Stimulated activated memory B cell treated with anti-CD40 and anti-IgM and Interleukin-4, amounts not matched to agents 10 μg/mL and 1 μg/mL and 100 μg/mL, for 72 hours (primary cell): ENCODE data around the gene WDFY2.

Experiments used
- ATAC-seq: fragments of 150-1000 bp; cut with Tn5 transposase; 2 replicates; pipeline ENCODE4 v1.10.0; 2021
- H3K27ac Mint-ChIP-seq: one replicate; pipeline ENCODE4 v1.8.0; 2022; ENCODE audit warnings: mild to moderate bottlenecking, mixed read lengths
- H3K27me3 Mint-ChIP-seq: one replicate; pipeline ENCODE4 v1.8.0; 2022; ENCODE audit warnings: mixed read lengths
- H3K36me3 Mint-ChIP-seq: one replicate; pipeline ENCODE4 v1.8.0; 2022; ENCODE audit warnings: mixed read lengths
- H3K4me1 Mint-ChIP-seq: one replicate; pipeline ENCODE4 v1.8.0; 2022; ENCODE audit warnings: mixed read lengths
- H3K4me3 Mint-ChIP-seq: one replicate; pipeline ENCODE4 v1.8.0; 2022; ENCODE audit warnings: mild to moderate bottlenecking, moderate library complexity, mixed read lengths
- H3K9me3 Mint-ChIP-seq: one replicate; pipeline ENCODE4 v1.8.0; 2022; ENCODE audit warnings: mixed read lengths

The WDFY2 gene

DNA sequence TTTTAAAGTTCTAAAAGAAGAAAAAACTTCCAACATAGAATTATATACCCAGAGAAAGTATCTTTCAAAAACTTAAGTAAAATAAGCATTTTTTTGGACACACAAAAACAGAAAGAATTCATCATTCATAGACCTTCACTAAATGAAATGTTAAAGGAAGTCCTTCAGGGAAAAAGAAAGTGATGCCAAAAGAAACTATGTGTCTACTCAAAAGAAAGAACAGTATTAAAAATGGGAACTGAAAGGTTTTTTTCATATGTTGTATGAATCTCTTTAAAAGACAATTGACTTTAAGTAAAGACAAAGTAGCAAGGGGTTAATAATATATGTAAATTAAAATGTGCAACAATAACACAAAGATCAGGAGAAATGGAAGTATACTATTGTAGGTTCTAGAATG is 123.2 kb downstream of the WDFY2 start:
- H3K9me3 Mint-ChIP-seq, result no peaks in the 10 kb centered on the region
- H3K4me1 Mint-ChIP-seq, result peaks cover 23% of the 10 kb centered on the region
- H3K36me3 Mint-ChIP-seq, result peaks cover 23% of the 10 kb centered on the region
- ATAC-seq, result no peak
- no peak overlapping the region for H3K4me3 Mint-ChIP-seq
- no peak overlapping the region for H3K27ac Mint-ChIP-seq
- H3K27me3 Mint-ChIP-seq, result no peaks in the 10 kb centered on the region

DNA sequence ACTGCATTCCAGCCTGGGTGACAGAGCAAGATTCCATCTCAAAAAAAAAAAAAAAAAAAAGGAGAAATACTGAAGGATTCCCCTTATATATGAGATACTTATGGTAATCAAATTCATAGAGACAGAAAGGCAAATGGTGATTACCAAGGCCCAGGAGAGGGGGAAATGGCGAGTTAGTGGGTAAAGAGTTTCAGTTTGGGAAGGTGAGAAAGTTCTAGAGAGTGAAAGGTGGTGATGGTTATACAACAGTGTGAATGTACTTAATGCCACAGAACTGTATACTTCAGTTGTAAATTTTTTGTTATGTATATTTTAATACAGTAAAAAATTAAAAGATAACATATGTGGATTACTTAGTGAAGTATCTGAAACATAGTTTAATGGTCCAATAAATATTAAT is 129.5 kb downstream of the WDFY2 start:
- no peak overlapping the region for H3K27ac Mint-ChIP-seq
- no peaks in the 10 kb centered on the region for H3K9me3 Mint-ChIP-seq
- no peak for ATAC-seq
- H3K4me1 Mint-ChIP-seq, result no peaks in the 10 kb centered on the region
- H3K4me3 Mint-ChIP-seq, result no peak overlapping the region
- peaks cover 21% of the 10 kb centered on the region for H3K36me3 Mint-ChIP-seq
- H3K27me3 Mint-ChIP-seq, result no peaks in the 10 kb centered on the region

DNA sequence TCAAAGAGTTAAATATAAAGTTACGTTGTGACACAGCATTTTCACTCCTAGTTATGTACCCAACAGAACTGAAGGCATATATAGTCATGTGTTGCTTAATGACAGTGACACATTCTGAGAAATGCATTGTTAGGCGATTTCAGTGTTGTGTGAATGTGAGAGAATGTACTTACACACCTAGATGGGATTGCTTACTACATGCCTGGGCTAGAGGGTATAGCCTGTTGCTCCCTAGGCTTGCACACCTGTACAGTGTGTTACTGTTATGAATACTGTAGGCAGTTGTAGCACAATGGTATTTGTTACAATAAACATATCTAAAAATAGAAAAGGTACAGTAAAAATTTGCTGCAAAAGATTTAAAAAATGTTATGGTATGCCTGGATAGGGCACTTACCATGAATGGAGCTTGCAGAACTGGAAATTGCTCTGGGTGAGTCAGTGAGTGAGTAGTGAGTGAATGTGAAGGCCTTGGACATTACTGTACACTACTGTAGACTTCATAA is 130.5 kb downstream of the WDFY2 start:
- Mint-ChIP-seq H3K36me3 (peaks cover 31% of the 10 kb centered on the region), H3K9me3 (no peaks in the 10 kb centered on the region), H3K4me1 (no peaks in the 10 kb centered on the region), H3K27ac (no peak overlapping the region), H3K4me3 (no peak overlapping the region), H3K27me3 (no peaks in the 10 kb centered on the region)
- ATAC-seq, result no peak

DNA sequence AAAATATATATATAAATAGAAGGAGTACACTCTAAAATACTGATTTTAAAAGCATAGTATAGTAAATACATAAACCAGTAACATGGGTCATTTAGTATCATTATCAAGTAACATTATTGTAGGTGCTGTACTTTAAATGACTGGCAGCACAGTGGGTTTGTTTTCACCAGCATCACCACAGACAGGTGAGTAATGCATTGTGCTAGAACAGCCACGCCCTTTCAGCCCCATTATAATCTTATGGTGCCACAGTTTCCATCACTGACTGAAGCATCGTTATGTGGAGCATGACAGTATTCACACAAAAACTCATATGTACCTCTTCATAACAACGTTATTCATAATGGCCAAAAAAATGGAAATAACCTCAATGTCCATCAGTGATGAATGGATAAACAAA is 131.4 kb downstream of the WDFY2 start:
- Mint-ChIP-seq H3K4me3 (no peak overlapping the region), H3K4me1 (peaks cover under 1% of the 10 kb centered on the region), H3K36me3 (peaks cover 32% of the 10 kb centered on the region), H3K27ac (no peak overlapping the region), H3K27me3 (no peaks in the 10 kb centered on the region), H3K9me3 (no peaks in the 10 kb centered on the region)
- no peak for ATAC-seq

DNA sequence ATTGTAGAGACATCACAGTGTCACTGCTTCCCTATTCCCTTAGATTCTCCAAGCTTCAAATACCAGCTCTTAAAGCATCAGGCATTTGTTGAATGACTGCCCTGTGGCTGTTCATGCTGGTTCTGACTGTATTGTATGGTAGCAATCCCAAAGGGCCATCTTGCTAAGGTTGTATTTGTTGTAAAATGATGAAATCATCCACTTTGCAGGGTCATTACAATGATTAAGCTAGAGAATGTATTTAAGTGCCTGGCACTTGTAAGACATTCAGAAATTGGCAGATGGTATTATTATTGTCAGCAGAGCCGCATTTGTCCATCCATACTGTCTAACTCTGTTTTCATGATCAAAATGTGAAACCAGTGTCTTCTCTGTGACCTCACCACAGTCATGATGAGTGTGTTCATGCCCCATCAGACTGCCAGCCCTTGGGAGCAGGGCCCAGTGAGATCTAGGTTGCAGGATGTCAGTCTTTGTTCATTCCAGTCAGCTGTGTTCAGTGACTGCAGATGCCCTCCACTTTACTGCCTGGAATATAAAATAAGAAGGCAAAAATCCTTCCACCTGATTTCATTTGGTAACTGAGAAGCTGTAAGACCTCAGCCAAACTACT is 133.6 kb downstream of the WDFY2 start:
- H3K4me1 Mint-ChIP-seq, result peaks cover 17% of the 10 kb centered on the region
- H3K27ac Mint-ChIP-seq, result no peak overlapping the region
- ATAC-seq, result no peak
- H3K36me3 Mint-ChIP-seq, result peaks cover 18% of the 10 kb centered on the region
- no peak overlapping the region for H3K4me3 Mint-ChIP-seq
- H3K9me3 Mint-ChIP-seq, result no peaks in the 10 kb centered on the region
- H3K27me3 Mint-ChIP-seq, result no peaks in the 10 kb centered on the region

DNA sequence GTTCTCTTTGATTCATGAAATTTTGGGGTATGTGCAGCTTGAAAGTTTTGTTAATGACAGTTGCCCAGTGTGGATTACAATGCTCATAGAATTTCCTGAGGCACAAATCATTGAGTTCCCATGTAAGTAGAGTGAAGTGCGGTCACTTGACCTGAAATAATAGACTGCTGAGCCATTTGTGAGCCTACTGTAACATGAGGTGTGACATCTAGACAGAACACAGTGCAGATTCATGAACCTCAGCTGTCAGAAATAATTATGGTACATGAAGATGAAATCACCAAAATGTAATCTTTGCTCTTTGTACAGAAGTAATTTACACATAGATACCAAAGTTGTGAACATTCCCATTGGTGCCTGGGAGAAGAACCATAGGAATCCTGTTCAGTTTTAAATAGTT is 135.1 kb downstream of the WDFY2 start:
- Mint-ChIP-seq H3K4me1 (peaks cover 17% of the 10 kb centered on the region), H3K27me3 (no peaks in the 10 kb centered on the region), H3K36me3 (peaks cover 25% of the 10 kb centered on the region), H3K4me3 (no peak overlapping the region), H3K9me3 (no peaks in the 10 kb centered on the region), H3K27ac (peak overlapping the region; percentile 15)
- no peak for ATAC-seq

DNA sequence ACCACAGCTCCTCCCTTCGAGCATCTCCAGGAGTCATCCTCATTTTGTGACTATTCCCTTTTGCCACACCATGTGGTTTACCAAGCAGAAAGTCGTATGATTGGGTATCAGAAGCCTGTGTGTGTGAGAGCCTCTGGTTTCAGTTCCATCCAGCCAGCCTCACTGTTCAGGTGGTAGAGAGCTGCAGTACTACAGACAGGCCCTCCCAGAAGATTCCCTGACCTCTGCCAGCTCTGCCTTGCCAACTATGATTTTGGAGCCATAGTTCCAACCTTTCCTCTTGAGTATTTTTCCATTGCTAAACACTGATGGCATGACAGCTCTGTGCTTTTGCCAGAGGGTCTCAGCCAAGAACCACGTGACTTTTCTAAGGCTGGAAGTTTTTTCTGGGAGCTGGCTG is 137.2 kb downstream of the WDFY2 start:
- Mint-ChIP-seq H3K9me3 (no peaks in the 10 kb centered on the region), H3K27me3 (no peaks in the 10 kb centered on the region), H3K4me3 (no peak overlapping the region), H3K27ac (peak overlapping the region; percentile 15), H3K4me1 (peaks cover 17% of the 10 kb centered on the region), H3K36me3 (peaks cover 27% of the 10 kb centered on the region)
- ATAC-seq, result peak; percentile 67

DNA sequence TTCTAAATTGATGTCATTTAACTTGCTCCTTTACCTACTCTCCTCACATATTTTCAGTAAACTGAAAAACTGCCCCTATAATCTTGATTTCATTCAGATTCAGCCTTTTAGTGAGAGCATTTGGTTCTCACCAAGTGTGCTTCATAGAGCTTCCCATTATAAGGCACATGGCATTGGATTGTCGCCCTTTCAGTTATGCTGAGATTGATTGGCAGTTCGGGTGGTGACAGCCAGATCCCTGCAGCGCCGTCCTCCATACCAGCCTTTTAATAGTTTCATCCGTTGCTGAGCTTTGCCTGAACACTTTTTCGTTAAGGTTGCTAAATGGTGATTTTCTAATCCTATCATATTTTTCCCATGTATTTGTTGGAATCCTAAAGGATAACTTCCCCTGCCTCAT is 139.3 kb downstream of the WDFY2 start:
- Mint-ChIP-seq H3K4me1 (peaks cover 17% of the 10 kb centered on the region), H3K9me3 (no peaks in the 10 kb centered on the region), H3K36me3 (peaks cover 27% of the 10 kb centered on the region), H3K27me3 (no peaks in the 10 kb centered on the region), H3K27ac (no peak overlapping the region), H3K4me3 (no peak overlapping the region)
- ATAC-seq, result no peak

DNA sequence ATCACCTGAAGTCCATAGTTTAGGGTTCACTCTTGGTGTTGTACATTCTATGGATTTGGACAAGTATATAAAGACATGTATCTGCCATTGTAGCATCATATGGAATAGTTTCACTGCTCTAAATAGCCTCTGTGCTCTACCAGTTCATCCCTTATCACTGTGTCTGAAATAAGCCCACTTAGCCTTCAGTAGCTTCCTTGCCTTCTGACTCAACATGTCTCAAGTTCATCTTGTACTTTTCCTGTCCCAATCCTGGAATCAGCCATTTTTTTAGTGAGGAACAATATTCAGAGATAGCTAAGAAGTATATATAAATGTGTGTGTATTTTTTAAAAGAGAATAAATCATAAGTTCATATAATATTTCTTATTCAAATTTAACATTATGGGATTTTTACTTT is 140.5 kb downstream of the WDFY2 start:
- H3K27me3 Mint-ChIP-seq, result no peaks in the 10 kb centered on the region
- peaks cover 17% of the 10 kb centered on the region for H3K36me3 Mint-ChIP-seq
- no peak for ATAC-seq
- H3K4me1 Mint-ChIP-seq, result peaks cover 17% of the 10 kb centered on the region
- no peaks in the 10 kb centered on the region for H3K9me3 Mint-ChIP-seq
- H3K4me3 Mint-ChIP-seq, result no peak overlapping the region
- H3K27ac Mint-ChIP-seq, result no peak overlapping the region

DNA sequence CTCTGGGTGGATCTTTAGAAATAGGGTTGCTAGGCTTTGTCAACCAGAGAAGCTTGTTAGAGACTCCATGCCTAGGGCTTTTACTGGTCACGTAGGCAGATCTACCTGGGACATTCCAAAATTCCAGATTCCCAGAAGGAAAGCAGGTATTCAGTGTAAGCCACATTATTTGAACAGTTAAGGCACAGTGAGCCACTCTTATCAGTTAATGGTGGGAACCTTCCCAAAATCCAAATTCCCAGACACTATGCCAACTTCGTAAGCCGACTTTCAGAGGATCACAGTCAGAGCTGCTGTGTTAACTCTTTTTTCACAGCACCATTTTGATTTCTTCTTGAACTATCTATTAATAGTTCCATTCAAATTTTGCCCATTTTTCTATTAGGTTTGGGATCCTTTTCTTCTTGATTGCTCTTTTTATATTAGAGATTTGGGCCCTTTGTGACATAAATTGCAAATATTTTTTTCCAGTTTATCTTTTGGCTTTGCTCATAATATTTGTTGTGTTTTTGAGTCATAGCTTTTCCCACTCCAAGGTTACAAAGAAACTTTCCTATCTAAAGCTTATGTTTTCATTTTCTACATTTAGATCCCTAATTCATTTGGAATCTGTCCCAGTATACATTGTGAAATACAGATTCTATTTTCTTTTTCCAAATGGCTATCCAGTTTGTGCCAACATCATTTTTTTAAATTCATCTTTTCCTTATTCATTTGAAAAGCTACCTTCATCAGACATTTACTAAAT is 142.4 kb downstream of the WDFY2 start:
- no peak for ATAC-seq
- H3K36me3 Mint-ChIP-seq, result peaks cover 15% of the 10 kb centered on the region
- no peak overlapping the region for H3K27ac Mint-ChIP-seq
- no peaks in the 10 kb centered on the region for H3K27me3 Mint-ChIP-seq
- H3K4me3 Mint-ChIP-seq, result no peak overlapping the region
- peaks cover 7% of the 10 kb centered on the region for H3K4me1 Mint-ChIP-seq
- no peaks in the 10 kb centered on the region for H3K9me3 Mint-ChIP-seq

DNA sequence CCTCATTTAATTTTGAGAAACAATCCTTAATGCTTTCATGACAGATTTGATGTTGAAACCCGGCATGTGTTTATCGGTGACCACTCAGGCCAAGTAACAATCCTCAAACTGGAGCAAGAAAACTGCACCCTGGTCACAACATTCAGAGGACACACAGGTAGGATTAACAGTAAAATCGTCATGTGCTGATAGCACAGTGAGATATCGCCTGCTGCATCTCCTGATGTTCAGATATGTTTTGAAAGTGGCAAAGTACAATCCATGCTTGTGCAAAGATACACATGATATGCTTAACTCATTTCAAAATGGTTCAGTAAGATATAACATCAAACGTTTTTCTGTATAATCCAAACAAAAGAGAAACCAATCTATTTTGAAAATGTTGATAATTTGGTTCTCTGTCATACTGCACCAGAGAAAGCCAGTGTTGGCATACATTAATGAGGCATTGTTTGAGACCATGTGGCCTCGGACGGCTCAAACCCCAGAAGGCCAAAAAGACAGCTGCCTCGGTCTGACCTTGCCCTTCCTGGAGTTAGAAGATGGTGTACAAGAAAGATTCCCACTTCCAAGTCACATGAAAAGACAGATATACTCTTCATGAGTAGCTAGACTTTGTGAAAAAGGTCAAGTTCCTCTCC is 143.5 kb downstream of the WDFY2 start:
- no peaks in the 10 kb centered on the region for H3K9me3 Mint-ChIP-seq
- H3K4me1 Mint-ChIP-seq, result no peaks in the 10 kb centered on the region
- no peaks in the 10 kb centered on the region for H3K27me3 Mint-ChIP-seq
- peaks cover 15% of the 10 kb centered on the region for H3K36me3 Mint-ChIP-seq
- no peak for ATAC-seq
- no peak overlapping the region for H3K4me3 Mint-ChIP-seq
- H3K27ac Mint-ChIP-seq, result peak overlapping the region; percentile 40

DNA sequence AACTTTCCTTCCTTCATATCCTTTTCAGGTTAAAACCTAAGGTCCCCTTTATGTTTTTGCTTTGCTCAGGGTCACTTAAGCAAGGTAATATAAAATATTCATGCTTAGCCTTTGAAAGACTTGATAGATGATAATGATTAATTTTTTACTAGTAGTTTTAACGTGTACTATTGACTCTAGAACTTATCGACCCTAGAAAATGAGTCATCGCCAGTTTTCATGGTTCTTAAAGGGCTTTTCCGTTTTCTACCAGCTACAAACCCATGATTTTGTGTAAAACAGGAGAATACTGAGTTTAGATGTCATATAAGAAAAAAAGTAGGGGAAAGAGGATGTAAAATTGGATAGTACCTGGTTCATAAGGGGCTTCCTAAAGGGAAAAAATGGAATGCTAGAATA is 144.0 kb downstream of the WDFY2 start:
- Mint-ChIP-seq H3K4me1 (no peaks in the 10 kb centered on the region), H3K9me3 (no peaks in the 10 kb centered on the region), H3K27me3 (no peaks in the 10 kb centered on the region), H3K4me3 (no peak overlapping the region), H3K27ac (peak overlapping the region; percentile 40), H3K36me3 (peaks cover 14% of the 10 kb centered on the region)
- no peak for ATAC-seq

DNA sequence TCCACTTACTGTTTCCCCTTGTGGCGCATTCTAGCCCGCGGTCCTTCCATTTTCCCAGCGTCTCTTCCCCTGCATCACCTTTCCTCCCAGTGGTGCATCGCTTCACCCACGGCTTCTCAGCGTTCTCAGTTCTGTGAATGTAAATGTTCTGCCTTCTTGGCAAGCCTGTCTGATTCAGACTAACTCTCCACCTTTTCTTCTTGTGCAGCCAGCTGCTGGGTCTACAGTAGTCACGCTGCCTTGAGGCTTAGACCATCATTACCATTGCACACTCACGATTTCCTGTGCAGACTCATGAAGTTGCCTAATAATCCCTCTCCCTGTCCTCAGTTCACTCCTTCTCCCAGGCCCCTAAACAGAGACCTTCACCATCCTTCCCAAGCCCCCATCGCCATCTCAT is 144.7 kb downstream of the WDFY2 start:
- H3K4me3 Mint-ChIP-seq, result no peak overlapping the region
- H3K27me3 Mint-ChIP-seq, result no peaks in the 10 kb centered on the region
- H3K36me3 Mint-ChIP-seq, result peaks cover 14% of the 10 kb centered on the region
- H3K9me3 Mint-ChIP-seq, result no peaks in the 10 kb centered on the region
- no peaks in the 10 kb centered on the region for H3K4me1 Mint-ChIP-seq
- no peak overlapping the region for H3K27ac Mint-ChIP-seq
- no peak for ATAC-seq

DNA sequence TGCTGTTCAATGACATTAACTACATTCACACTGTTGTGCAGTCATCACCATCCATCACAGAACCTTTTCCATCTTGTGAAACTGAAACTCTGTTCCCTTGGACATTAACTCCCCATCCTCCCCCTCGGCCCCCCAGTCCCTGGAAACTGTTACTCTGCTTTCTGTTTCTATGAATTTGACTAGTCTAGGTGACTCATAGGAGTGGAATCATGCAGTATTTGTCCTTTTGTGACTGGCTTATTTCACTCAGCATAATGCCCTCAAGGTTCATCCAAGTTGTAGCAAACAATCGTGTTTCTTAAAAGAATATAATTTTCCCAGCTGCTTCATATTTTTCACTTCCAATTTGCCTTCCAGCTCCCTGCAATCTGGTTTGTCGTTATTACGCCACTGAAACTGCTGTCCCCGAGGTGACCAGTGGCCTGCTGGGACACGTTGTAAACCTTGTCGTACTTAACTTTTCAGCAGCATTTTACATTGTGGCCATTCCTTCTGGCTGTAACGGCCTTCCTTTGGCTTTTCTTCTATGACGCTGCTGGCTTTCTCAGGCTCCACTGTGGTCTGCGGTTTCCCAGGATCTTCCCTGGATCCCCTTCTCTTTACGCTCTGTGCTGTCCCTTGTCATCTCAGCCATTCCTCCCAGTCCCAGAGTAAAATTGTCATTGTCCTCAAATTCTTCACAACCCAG is 145.7 kb downstream of the WDFY2 start:
- no peak for ATAC-seq
- Mint-ChIP-seq H3K27me3 (no peaks in the 10 kb centered on the region), H3K36me3 (peaks cover 20% of the 10 kb centered on the region), H3K9me3 (no peaks in the 10 kb centered on the region), H3K4me3 (no peak overlapping the region), H3K27ac (no peak overlapping the region), H3K4me1 (no peaks in the 10 kb centered on the region)

DNA sequence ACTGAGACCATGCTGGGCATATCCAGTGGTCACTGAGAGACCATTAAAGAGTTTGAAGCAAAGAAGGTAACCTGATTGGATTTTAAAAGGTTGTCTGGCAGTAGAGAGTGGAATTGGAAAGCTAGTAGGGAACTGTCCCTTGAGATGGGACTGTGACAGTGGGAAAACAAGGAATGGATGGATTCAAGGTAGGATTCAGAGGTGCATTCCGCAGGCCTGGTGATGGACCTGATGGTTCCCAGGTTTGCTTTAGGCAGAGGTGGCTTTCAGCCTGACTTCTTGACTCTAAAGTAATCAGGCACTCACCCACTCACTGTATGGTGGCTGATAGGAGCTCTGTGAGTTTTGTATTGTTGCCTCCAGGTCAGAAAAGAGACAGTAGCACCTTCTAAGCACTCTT is 146.7 kb downstream of the WDFY2 start:
- no peak for ATAC-seq
- Mint-ChIP-seq H3K27ac (no peak overlapping the region), H3K4me3 (no peak overlapping the region), H3K4me1 (no peaks in the 10 kb centered on the region), H3K27me3 (no peaks in the 10 kb centered on the region), H3K9me3 (no peaks in the 10 kb centered on the region), H3K36me3 (peaks cover 24% of the 10 kb centered on the region)
